H1 (cell line): ENCODE data around the gene JAKMIP3.

Experiments used
- ASH2L ChIP-seq: fragments of 200-600, 300-600 bp; sonication (generic); IDR thresholded peaks from one replicate; pipeline ENCODE4 v1.7.1; 2017; ENCODE audit warnings: low read length
- BRCA1 ChIP-seq: IDR thresholded peaks from 2 replicates; pipeline ENCODE4 v1.6.1; 2012; ENCODE audit warnings: low read depth, low read length, improper control_type of control experiment
- CHD2 ChIP-seq: IDR thresholded peaks from 2 replicates; pipeline ENCODE4 v1.6.1; 2012; ENCODE audit warnings: low read length, improper control_type of control experiment
- TAF1 ChIP-seq: IDR thresholded peaks from 2 replicates; pipeline ENCODE4 v1.6.1; 2011; ENCODE audit warnings: mild to moderate bottlenecking, low read depth, low read length
- TF ChIP-seq, protein P1 (sequence below), 3 experiments: IDR thresholded peaks; 1 replicate in 2 of 3; 2 replicates in 1 of 3; pipeline versions ENCODE4 v1.5.1 to v1.6.1; 2011; ENCODE audit warnings: low read length in 3 of 3, mild to moderate bottlenecking in 3 of 3, inconsistent platforms in 2 of 3, low read depth in 1 of 3, moderate library complexity in 1 of 3; ENCODE audit not compliant: insufficient read depth in 1 of 3; ENCODE audit errors: control extremely low read depth in 1 of 3

GRCh38 chr10:132020456-132020855 lies 45.3 kb upstream of the JAKMIP3 start:
- TF ChIP-seq BRCA1, result no peak
- TF ChIP-seq TAF1, result no peak
- TF ChIP-seq, protein P1, sequence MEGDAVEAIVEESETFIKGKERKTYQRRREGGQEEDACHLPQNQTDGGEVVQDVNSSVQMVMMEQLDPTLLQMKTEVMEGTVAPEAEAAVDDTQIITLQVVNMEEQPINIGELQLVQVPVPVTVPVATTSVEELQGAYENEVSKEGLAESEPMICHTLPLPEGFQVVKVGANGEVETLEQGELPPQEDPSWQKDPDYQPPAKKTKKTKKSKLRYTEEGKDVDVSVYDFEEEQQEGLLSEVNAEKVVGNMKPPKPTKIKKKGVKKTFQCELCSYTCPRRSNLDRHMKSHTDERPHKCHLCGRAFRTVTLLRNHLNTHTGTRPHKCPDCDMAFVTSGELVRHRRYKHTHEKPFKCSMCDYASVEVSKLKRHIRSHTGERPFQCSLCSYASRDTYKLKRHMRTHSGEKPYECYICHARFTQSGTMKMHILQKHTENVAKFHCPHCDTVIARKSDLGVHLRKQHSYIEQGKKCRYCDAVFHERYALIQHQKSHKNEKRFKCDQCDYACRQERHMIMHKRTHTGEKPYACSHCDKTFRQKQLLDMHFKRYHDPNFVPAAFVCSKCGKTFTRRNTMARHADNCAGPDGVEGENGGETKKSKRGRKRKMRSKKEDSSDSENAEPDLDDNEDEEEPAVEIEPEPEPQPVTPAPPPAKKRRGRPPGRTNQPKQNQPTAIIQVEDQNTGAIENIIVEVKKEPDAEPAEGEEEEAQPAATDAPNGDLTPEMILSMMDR (IDR thresholded peaks at IDR 0.05; ENCODE audit: control extremely low read depth in 1 of 3, insufficient read depth in 1 of 3, low read depth in 1 of 3, low read length in 3 of 3), result no peak
- TF ChIP-seq ASH2L, result no peak
- TF ChIP-seq CHD2, result no peak
